Endothelial cell of umbilical vein (primary cell): ENCODE measurements around the gene MANF. TPM values are rescaled to one million over a fixed set of nuclear protein-coding genes. Genes with fewer than 3 reads are reported as not detected.

Experiments used
- BruUV-seq: library from RNA; stranded (reverse); fragments of 400-500 nt; replicated peaks from 2 replicates; lab custom pipeline; 2021; lab: Mats Ljungman, UMichigan
- CTCF ChIA-PET: fragments of 300-600, 350-600 bp; sonication (Branson Sonifier 250); formaldehyde crosslinking; loops from one replicate; lab custom pipeline; 2021; ENCODE audit warnings: antibody characterized with exemption, inconsistent platforms; lab: Charles Lee
- POLR2A ChIA-PET: fragments of 300-600, 350-600 bp; sonication (Branson Sonifier 250); formaldehyde crosslinking; loops from one replicate; lab custom pipeline; 2021; ENCODE audit warnings: antibody characterized with exemption, inconsistent platforms; lab: Charles Lee
- DNase-seq: peaks from one replicate; pipeline ENCODE4 v3.0.0-alpha.2; 2011; ENCODE audit warnings: low read depth, low spot score
- FAIRE-seq: peaks from 2 replicates; lab custom pipeline; 2011; peaks lifted over from hg19 to GRCh38; lab: Jason Lieb, UNC
- H2AFZ ChIP-seq: 2 replicates; pipeline ENCODE4 v1.6.0; 2012; ENCODE audit warnings: low read depth, low read length, control low read depth, inconsistent platforms
- H3K27ac ChIP-seq: 2 replicates; pipeline ENCODE4 v1.5.1; 2011; ENCODE audit warnings: low read depth, mild to moderate bottlenecking, control low read depth, low read length, moderate library complexity; ENCODE audit not compliant: insufficient read depth
- H3K27me3 ChIP-seq, 2 experiments: 2 replicates each; pipeline versions ENCODE4 v1.6.0 to v1.6.1; 2011; ENCODE audit warnings: low read length in 2 of 2, mixed read lengths in 1 of 2; ENCODE audit not compliant: control insufficient read depth in 2 of 2, insufficient read depth in 2 of 2
- H3K36me3 ChIP-seq, 2 experiments: 2 replicates in 1 of 2; 3 replicates in 1 of 2; pipeline ENCODE4 v1.5.1; 2011; ENCODE audit warnings: low read length in 2 of 2, mild to moderate bottlenecking in 1 of 2, moderate library complexity in 1 of 2; ENCODE audit not compliant: control insufficient read depth in 2 of 2, insufficient read depth in 2 of 2; ENCODE audit errors: extremely low read depth in 1 of 2
- H3K4me1 ChIP-seq: 3 replicates; pipeline ENCODE4 v1.5.1; 2011; ENCODE audit warnings: mild to moderate bottlenecking, low read length; ENCODE audit not compliant: control insufficient read depth, insufficient read depth; ENCODE audit errors: extremely low read depth
- H3K4me2 ChIP-seq: 2 replicates; pipeline ENCODE4 v1.6.1; 2011; ENCODE audit warnings: low read length, control low read depth, mixed read lengths; ENCODE audit not compliant: insufficient read depth
- H3K4me3 ChIP-seq, 3 experiments: fragments of 200-600 bp in 1 of 3; sonication (generic), shearing (Covaris generic) in 1 of 3; replicated peaks in 1 of 3; 2 replicates each; pipeline ENCODE4 v1.5.1; 2011 to 2016; ENCODE audit warnings: control low read depth in 3 of 3, low read length in 3 of 3, mild to moderate bottlenecking in 2 of 3, inconsistent platforms in 1 of 3, low read depth in 1 of 3, moderate library complexity in 1 of 3; ENCODE audit not compliant: insufficient read depth in 1 of 3
- H3K79me2 ChIP-seq: 2 replicates; pipeline ENCODE4 v1.6.0; 2012; ENCODE audit warnings: low read length, inconsistent platforms; ENCODE audit not compliant: control insufficient read depth, insufficient read depth
- H3K9ac ChIP-seq: replicated peaks from 2 replicates; pipeline ENCODE3; 2011; ENCODE audit warnings: low read length, control low read depth; ENCODE audit not compliant: insufficient read depth; ENCODE audit errors: extremely low read depth
- H3K9me1 ChIP-seq: replicated peaks from 3 replicates; pipeline ENCODE4 v1.6.0; 2011; ENCODE audit warnings: mild to moderate bottlenecking, low read length; ENCODE audit not compliant: control insufficient read depth, insufficient read depth; ENCODE audit errors: extremely low read depth
- H3K9me3 ChIP-seq: replicated peaks from 2 replicates; pipeline ENCODE4 v1.5.1; 2012; ENCODE audit warnings: low read length, inconsistent platforms; ENCODE audit not compliant: control insufficient read depth, insufficient read depth
- H4K20me1 ChIP-seq: replicated peaks from 2 replicates; pipeline ENCODE3; 2011; ENCODE audit warnings: mild to moderate bottlenecking, low read length; ENCODE audit not compliant: control insufficient read depth, insufficient read depth; ENCODE audit errors: extremely low read depth
- CTCF ChIP-seq, 2 donors: IDR thresholded peaks; 1 replicate in 1 of 2; 2 replicates in 1 of 2; pipeline ENCODE4 v1.5.1; 2011; ENCODE audit warnings: low read length in 2 of 2, mild to moderate bottlenecking in 2 of 2, moderate library complexity in 2 of 2, control low read depth in 1 of 2, inconsistent platforms in 1 of 2, low read depth in 1 of 2; ENCODE audit not compliant: insufficient read depth in 1 of 2; ENCODE audit errors: extremely low read depth in 1 of 2
- EZH2 ChIP-seq: IDR thresholded peaks from 2 replicates; pipeline ENCODE4 v1.6.1; 2012; ENCODE audit warnings: borderline replicate concordance, low read depth, mild to moderate bottlenecking, moderate library complexity, low read length, inconsistent platforms; ENCODE audit not compliant: severe bottlenecking
- FOS ChIP-seq: IDR thresholded peaks from 2 replicates; pipeline ENCODE4 v1.6.1; 2011; ENCODE audit warnings: mild to moderate bottlenecking, low read length, moderate library complexity, borderline replicate concordance; ENCODE audit not compliant: insufficient read depth
- GATA2 ChIP-seq: IDR thresholded peaks from 2 replicates; pipeline ENCODE4 v1.7.0; 2011; ENCODE audit warnings: low read depth, mild to moderate bottlenecking, moderate library complexity, mixed read lengths, low read length; ENCODE audit not compliant: insufficient read length, insufficient read depth
- JUN ChIP-seq: IDR thresholded peaks from 2 replicates; pipeline ENCODE4 v1.6.1; 2011; ENCODE audit warnings: borderline replicate concordance, low read depth; ENCODE audit not compliant: insufficient read length, insufficient read depth
- MAX ChIP-seq: IDR thresholded peaks from 2 replicates; pipeline ENCODE4 v1.6.1; 2011; ENCODE audit not compliant: insufficient read depth, insufficient read length
- MYC ChIP-seq: IDR thresholded peaks from one replicate; pipeline ENCODE4 v1.6.1; 2011; ENCODE audit warnings: mild to moderate bottlenecking, low read depth, low read length
- POLR2A ChIP-seq: IDR thresholded peaks from 2 replicates; pipeline ENCODE4 v1.6.1; 2012; ENCODE audit warnings: low read depth, mild to moderate bottlenecking, control low read depth, low read length
- POLR2AphosphoS5 ChIP-seq: IDR thresholded peaks from 2 replicates; pipeline ENCODE4 v1.6.1; 2012; ENCODE audit warnings: low read depth, mild to moderate bottlenecking, control low read depth, low read length, moderate library complexity; ENCODE audit not compliant: insufficient read depth
- dilution Hi-C: fragments of 300-500 bp; cut with MboI; formaldehyde crosslinking; loops from one replicate; pipeline ENCODE4 v1.15.0; 2019; ENCODE audit warnings: low sequenced_read_pairs; ENCODE audit not compliant: extremely low pct_ligation_motif_present
- intact Hi-C: fragments of 100-400 bp; cut with micrococcal nuclease; formaldehyde crosslinking; loops from one replicate; pipeline ENCODE4 v1.10.0; 2022
- polyA plus RNA-seq, 4 experiments: library from polyadenylated mRNA; depleted of rRNA in 3 of 4; stranded (reverse) in 3 of 4; unstranded in 1 of 4; fragments of >200 nt; gene quantifications; 2 replicates each; pipeline versions ENCODE4 v1.2.1 to v1.2.3, GENCODE V29; 2011 to 2012; ENCODE audit warnings: missing spikeins in 1 of 4
- total RNA-seq: library from RNA; stranded (reverse); gene quantifications from 2 replicates; pipeline ENCODE4 v1.2.3, GENCODE V29; 2021

MANF gene
- total and polyA plus RNA-seq, 2 donors (not counting 3 experiments of a cell fraction or from before 2014, with no cell fraction given) = 100 to 248 TPM

- H3K27me3 ChIP-seq = peaks cover 0 to 2% of the 10 kb centered on the region in 2 experiments
- BruUV-seq = no TSS peak
- no peaks in the 10 kb centered on the region for H3K9me3 ChIP-seq
- no peaks in the 10 kb centered on the region for H3K9me1 ChIP-seq
- no peaks in the 10 kb centered on the region for H4K20me1 ChIP-seq
- dilution Hi-C loops (no loop called here), intact Hi-C loops (no loop called here)
- POLR2A ChIA-PET = no interaction called here
- no peak overlapping the region for H2AFZ ChIP-seq
- no peak overlapping the region for H3K4me2 ChIP-seq
- H3K36me3 ChIP-seq = no peaks in the 10 kb centered on the region
- TF ChIP-seq CTCF (IDR thresholded peaks at IDR 0.05; ENCODE audit: extremely low read depth in 1 of 2, insufficient read depth in 1 of 2, low read depth in 1 of 2, low read length in 2 of 2) (no peak), GATA2 (no peak), JUN (no peak), FOS (no peak), EZH2 (no peak), MYC (no peak), POLR2AphosphoS5 (no peak), POLR2A (no peak), MAX (no peak)
- no peak overlapping the region for H3K9ac ChIP-seq
- FAIRE-seq (no peak), DNase-seq (no peak)
- no peak overlapping the region for H3K4me3 ChIP-seq
- H3K79me2 ChIP-seq = no peaks in the 10 kb centered on the region
- CTCF ChIA-PET = no interaction called here
- no peaks in the 10 kb centered on the region for H3K4me1 ChIP-seq
- no peak overlapping the region for H3K27ac ChIP-seq
Observed at GRCh38 chr3:51354172-51354571, 30.9 kb upstream of the MANF start.
